Heart right ventricle (tissue), 16 donors: ENCODE measurements around the gene RAB37. TPM values are rescaled to one million over a fixed set of nuclear protein-coding genes. Genes with fewer than 3 reads are reported as not detected.

Experiments used
- ATAC-seq, 8 donors: fragments of 200-7000 bp; cut with Tn5 transposase; one replicate each; pipeline ENCODE4 v1.9.1; 2020; ENCODE audit warnings: mild to moderate bottlenecking in 8 of 8, moderate library complexity in 8 of 8, moderate number of reproducible peaks in 1 of 8
- DNase-seq, 2 donors: peaks; one replicate each; pipeline ENCODE4 v3.0.0-alpha.2; 2020
- H3K27ac ChIP-seq, 10 donors: fragments of 200-600 bp; sonication (generic) in 2 of 10; one replicate each; pipeline versions ENCODE4 v1.5.0 to v1.8.0; 2020 to 2022; ENCODE audit warnings: mild to moderate bottlenecking in 3 of 10
- H3K27me3 ChIP-seq, 7 donors: fragments of 200-600 bp; one replicate each; pipeline ENCODE4 v1.8.0; 2021 to 2022; ENCODE audit warnings: mild to moderate bottlenecking in 2 of 7
- H3K36me3 ChIP-seq, 9 donors: fragments of 200-600 bp; sonication (generic) in 1 of 9; one replicate each; pipeline versions ENCODE4 v1.5.0 to v1.8.0; 2020 to 2022; ENCODE audit warnings: mild to moderate bottlenecking in 2 of 9
- H3K4me1 ChIP-seq, 9 donors: fragments of 200-600 bp; sonication (generic) in 1 of 9; one replicate each; pipeline versions ENCODE4 v1.5.0 to v1.8.0; 2020 to 2022; ENCODE audit warnings: mild to moderate bottlenecking in 4 of 9
- H3K4me3 ChIP-seq, 10 donors: fragments of 200-600 bp; sonication (generic) in 2 of 10; one replicate each; pipeline versions ENCODE4 v1.5.0 to v1.8.0; 2020 to 2022; ENCODE audit warnings: mild to moderate bottlenecking in 7 of 10, moderate library complexity in 2 of 10
- H3K9me3 ChIP-seq, 11 donors: fragments of 200-600 bp in 10 of 11; sonication (generic) in 2 of 11; one replicate each; pipeline versions ENCODE4 v1.5.0 to v1.8.0; 2013 to 2022; ENCODE audit warnings: mild to moderate bottlenecking in 2 of 11, control low read depth in 1 of 11, moderate library complexity in 1 of 11
- CTCF ChIP-seq, 9 donors: fragments of 200-600 bp; sonication (generic) in 2 of 9; IDR thresholded peaks; one replicate each; pipeline versions ENCODE4 v1.5.0 to v1.8.0; 2021 to 2022; ENCODE audit warnings: antibody characterized with exemption in 9 of 9, mild to moderate bottlenecking in 5 of 9, moderate library complexity in 1 of 9
- WGBS, 2 donors: extraction: QIAGEN DNeasy Blood & Tissue Kit; methylation state at CpG; one replicate each; pipeline ENCODE4 v1.1.7; 2013; ENCODE audit warnings: inconsistent platforms in 1 of 2; 5-methylcytosine and 5-hydroxymethylcytosine counted together
- intact Hi-C, 10 donors: fragments of 100-400 bp; cut with DNase I; formaldehyde crosslinking; loops; one replicate each; pipeline versions ENCODE4 v1.11.1 to v1.14.2; 2022
- polyA plus RNA-seq, 2 donors: library from polyadenylated mRNA; stranded (reverse); fragments of 200-250 nt; gene quantifications; one replicate each; pipeline ENCODE4 v1.2.3, GENCODE V29; 2013
- total RNA-seq, 10 donors: library from RNA; stranded (reverse); fragmentation: NEBNext Ultra II Directional in 3 of 10; extraction: Animal tissue kit (Norgen Biotek cat#: 25700) in 3 of 10; gene quantifications; one replicate each; pipeline versions ENCODE4 v1.2.1 to v1.2.4, GENCODE V29; 2021 to 2023
- donor health status: Arrhythmogenic right ventricular cardiomyopathy.
- donor health status: ischemic (EF 13 %, LVEDD 7.1; RV severe dilation, severe dysfunction).
- donor health status: healthy with polysubstance abuse.
- donor health status: DM: no; HTN: yes; CAD: no.
- donor health status: DM: no; HTN: no; CAD: no.
- donor health status: ischemic (EF 25% LVEDD 6.9; RV normal size, moderate dysfunction).
- donor health status: ischemic (EF 25% LVEDD 5.7; RV mildly dilated, moderate dysfunction).
- donor health status: healthy.
- donor health status: DM: yes; HTN: yes; CAD: no.
- donor health status: Ischemic cardiomyopathy.
- donor health status: ischemic (EF 35%, LVEDD 5.7; RV mildly dilated, moderate dysfunction).
- donor health status: nonischemic (EF 11% LVEDD 7.7; RV severe dilation, severe dysfunction).
- donor health status: DM: yes; HTN: yes; CAD: no.
- donor health status: PGD.
- donor health status: ischemic (EF 29% LVEDD 5.4; RV normal size, mild dysfunction).
- donor health status: nonischemic (EF 23%, LVEDD 6.1; RV moderate dilation, normal function).

RAB37 gene
- total and polyA plus RNA-seq, 12 donors = 0.93 to 2.8 (median 1.6) TPM

DNA sequence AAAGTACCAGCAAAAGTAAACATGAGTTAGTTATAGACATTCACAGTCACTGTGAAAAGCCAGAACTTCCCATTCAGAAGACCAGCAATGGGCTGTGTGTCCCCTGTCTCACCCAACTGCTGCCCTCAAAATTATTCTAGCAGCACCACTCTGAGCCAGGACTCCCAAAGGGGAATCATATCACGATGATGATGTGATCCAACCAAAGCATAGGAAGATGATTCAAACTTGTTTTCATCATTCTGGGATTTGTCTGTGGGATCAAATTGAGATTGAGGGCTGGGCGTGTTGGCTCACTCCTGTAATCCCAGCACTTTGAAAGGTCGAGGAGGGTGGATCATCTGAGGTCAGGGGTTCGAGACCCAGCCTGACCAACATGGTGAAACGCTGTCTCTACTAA, 45.5 kb downstream of the RAB37 start:
- H3K9me3 ChIP-seq = no peaks in the 10 kb centered on the region
- no peak overlapping the region for H3K27ac ChIP-seq
- DNase-seq (no peak), ATAC-seq (no peak)
- no peaks in the 10 kb centered on the region for H3K27me3 ChIP-seq
- H3K4me3 ChIP-seq = no peak overlapping the region
- intact Hi-C loops = loop anchor here in 3 of 10 donors (5.0 kb wide), 2 partner anchors 35 to 40 kb away; partner anchors contain the start of gene NHERF1 (in 2 of the 3)
- WGBS, 2 donors = 91 to 92% methylated on average over 5 of the region's 5 CpGs
- peaks cover 0 to 58% (median 0%) of the 10 kb centered on the region in 9 donors for H3K4me1 ChIP-seq
- TF ChIP-seq CTCF (IDR thresholded peaks at IDR 0.05) = no peak
- peaks cover 0 to 50% (median 0%) of the 10 kb centered on the region in 9 donors for H3K36me3 ChIP-seq

- H3K4me1 ChIP-seq = peaks cover 0 to 41% (median 0%) of the 10 kb centered on the region in 9 donors
- TF ChIP-seq CTCF (IDR thresholded peaks at IDR 0.05) = no peak
- H3K9me3 ChIP-seq = no peaks in the 10 kb centered on the region
- DNase-seq (no peak), ATAC-seq (no peak)
- peaks cover 0 to 61% (median 0%) of the 10 kb centered on the region in 9 donors for H3K36me3 ChIP-seq
- H3K4me3 ChIP-seq = no peak overlapping the region
- H3K27ac ChIP-seq = no peak overlapping the region
- 80 to 86% methylated on average over 5 of the region's 5 CpGs for WGBS, 2 donors
- intact Hi-C loops = loop anchor here in 3 of 10 donors (5.0 kb wide), 2 partner anchors 37 to 42 kb away; partner anchors contain the start of gene NHERF1 (in 2 of the 3)
- H3K27me3 ChIP-seq = no peaks in the 10 kb centered on the region
These were observed 47.2 kb downstream of the RAB37 start for GRCh38 chr17:74784125-74784810.

- intact Hi-C loops = no loop called here
These were observed 48.3 kb downstream of the RAB37 start for GRCh38 chr17:74785096-74785980.

More at GRCh38 chr17:74785096-74785980, 48.3 kb downstream of the RAB37 start:
- H3K4me3 ChIP-seq = no peak overlapping the region
- peak in 1 of 8 donors; percentile 15 for ATAC-seq
- H3K9me3 ChIP-seq = no peaks in the 10 kb centered on the region
- no peak for DNase-seq
- no peak overlapping the region for H3K27ac ChIP-seq
- WGBS, 2 donors = 85 to 88% methylated on average over 21 of the region's 21 CpGs
- H3K27me3 ChIP-seq = no peaks in the 10 kb centered on the region
- no peak for TF ChIP-seq CTCF (IDR thresholded peaks at IDR 0.05)
- peaks cover 0 to 60% (median 0%) of the 10 kb centered on the region in 9 donors for H3K36me3 ChIP-seq
- H3K4me1 ChIP-seq = peaks cover 0 to 38% (median 0%) of the 10 kb centered on the region in 9 donors
